Adipose tissue (tissue), 3 donors: ENCODE results near the gene ADRA2B. TPM values are rescaled to one million over a fixed set of nuclear protein-coding genes. Genes with fewer than 3 reads are reported as not detected.
"Not testable (repeated sequence)": the region's sequence is repeated elsewhere in the genome, so short reads cannot be mapped to it uniquely, and the experiment has no call there.

Experiments used
- H3K27ac ChIP-seq: one replicate; pipeline ENCODE4 v1.5.1; 2013; ENCODE audit warnings: low read depth, low read length
- WGBS, 3 donors: extraction: QIAGEN DNeasy Blood & Tissue Kit; methylation state at CpG; one replicate each; pipeline ENCODE4 v1.1.7; 2013; 5-methylcytosine and 5-hydroxymethylcytosine counted together
- polyA plus RNA-seq, 3 donors: library from polyadenylated mRNA; stranded (reverse); fragments of 200-250 nt; gene quantifications; one replicate each; pipeline ENCODE4 v1.2.3, GENCODE V29; 2013
- donor health status: healthy with polysubstance abuse.
- donor health status: Bipolar disorder and iron deficiency.
- donor health status: healthy.

ADRA2B gene
- 1 to 10 TPM in 1 of 3 donors, under 1 TPM in 2; 0.35 to 2.6 (median 0.98) TPM for polyA plus RNA-seq

- 0 to 1% (median 1%) methylated on average over 24 to 64 of the region's 64 CpGs for WGBS, 3 donors
- no peak within 1 kb of the TSS for H3K27ac ChIP-seq
These were observed at the start of gene ADRA2B for GRCh38 chr2:96116424-96116878. ADRA2B (minus strand) TSS chr2:96116571; CDS start chr2:96116149, 422 bp downstream.

GRCh38 chr2:96164459-96165184 lies 48.3 kb upstream of the ADRA2B start:
- 83 to 85% (median 84%) methylated on average over 18 of the region's 18 CpGs for WGBS, 3 donors
- H3K27ac ChIP-seq, result no peak overlapping the region

- no peak overlapping the region for H3K27ac ChIP-seq
- WGBS, 3 donors, result 53 to 75% (median 56%) methylated on average over 13 of the region's 13 CpGs
These were observed 47.5 kb upstream of the ADRA2B start for GRCh38 chr2:96163768-96164429.

- H3K27ac ChIP-seq, result no peak overlapping the region
- 82 to 94% (median 92%) methylated on average over 5 of the region's 5 CpGs for WGBS, 3 donors
These were observed 47.0 kb upstream of the ADRA2B start for GRCh38 chr2:96163415-96163767.

GRCh38 chr2:96161898-96162297 lies 45.5 kb upstream of the ADRA2B start:
- WGBS, 3 donors, result 61 to 76% (median 61%) methylated on average over 5 of the region's 5 CpGs
- no peak overlapping the region for H3K27ac ChIP-seq

- 96 to 97% (median 97%) methylated on average over 5 of the region's 5 CpGs for WGBS, 3 donors
- not testable (repeated sequence) for H3K27ac ChIP-seq
These were observed 44.0 kb upstream of the ADRA2B start for GRCh38 chr2:96160366-96160765.

GRCh38 chr2:96159084-96159830 lies 42.9 kb upstream of the ADRA2B start:
- no peak overlapping the region for H3K27ac ChIP-seq
- WGBS, 3 donors, result 67 to 84% (median 82%) methylated on average over 17 of the region's 17 CpGs

GRCh38 chr2:96158554-96158940 lies 42.2 kb upstream of the ADRA2B start:
- H3K27ac ChIP-seq, result no peak overlapping the region
- 75 to 90% (median 90%) methylated on average over 14 of the region's 14 CpGs for WGBS, 3 donors

- H3K27ac ChIP-seq, result no peak overlapping the region
- WGBS, 3 donors, result 52 to 80% (median 59%) methylated on average over 19 of the region's 19 CpGs
These were observed 41.5 kb upstream of the ADRA2B start for GRCh38 chr2:96157649-96158553.

GRCh38 chr2:96156926-96157648 lies 40.7 kb upstream of the ADRA2B start:
- H3K27ac ChIP-seq, result no peak overlapping the region
- WGBS, 3 donors, result 93 to 97% (median 93%) methylated on average over 5 of the region's 5 CpGs

GRCh38 chr2:96156011-96156820 lies 39.8 kb upstream of the ADRA2B start:
- H3K27ac ChIP-seq, result no peak overlapping the region
- WGBS, 3 donors, result 85 to 92% (median 90%) methylated on average over 10 of the region's 10 CpGs

GRCh38 chr2:96154506-96155380 lies 38.4 kb upstream of the ADRA2B start:
- 86 to 90% (median 87%) methylated on average over 16 of the region's 16 CpGs for whole genome bisulfite sequencing, 3 donors

GRCh38 chr2:96153991-96154431 lies 37.6 kb upstream of the ADRA2B start:
- 80 to 88% (median 87%) methylated on average over 4 to 7 of the region's 7 CpGs for WGBS, 3 donors
- H3K27ac ChIP-seq, result no peak overlapping the region

More at GRCh38 chr2:96154506-96155380, 38.4 kb upstream of the ADRA2B start:
- no peak overlapping the region for H3K27ac ChIP-seq

- no peak overlapping the region for H3K27ac ChIP-seq
- 85 to 94% (median 89%) methylated on average over 7 of the region's 7 CpGs for WGBS, 3 donors
These were observed 36.9 kb upstream of the ADRA2B start for GRCh38 chr2:96153291-96153713.

GRCh38 chr2:96152304-96153161 lies 36.2 kb upstream of the ADRA2B start:
- WGBS, 3 donors, result 73 to 84% (median 76%) methylated on average over 13 of the region's 13 CpGs
- H3K27ac ChIP-seq, result no peak overlapping the region
